ENCODE results near the gene GPR62.

Gene GPR62

DNA sequence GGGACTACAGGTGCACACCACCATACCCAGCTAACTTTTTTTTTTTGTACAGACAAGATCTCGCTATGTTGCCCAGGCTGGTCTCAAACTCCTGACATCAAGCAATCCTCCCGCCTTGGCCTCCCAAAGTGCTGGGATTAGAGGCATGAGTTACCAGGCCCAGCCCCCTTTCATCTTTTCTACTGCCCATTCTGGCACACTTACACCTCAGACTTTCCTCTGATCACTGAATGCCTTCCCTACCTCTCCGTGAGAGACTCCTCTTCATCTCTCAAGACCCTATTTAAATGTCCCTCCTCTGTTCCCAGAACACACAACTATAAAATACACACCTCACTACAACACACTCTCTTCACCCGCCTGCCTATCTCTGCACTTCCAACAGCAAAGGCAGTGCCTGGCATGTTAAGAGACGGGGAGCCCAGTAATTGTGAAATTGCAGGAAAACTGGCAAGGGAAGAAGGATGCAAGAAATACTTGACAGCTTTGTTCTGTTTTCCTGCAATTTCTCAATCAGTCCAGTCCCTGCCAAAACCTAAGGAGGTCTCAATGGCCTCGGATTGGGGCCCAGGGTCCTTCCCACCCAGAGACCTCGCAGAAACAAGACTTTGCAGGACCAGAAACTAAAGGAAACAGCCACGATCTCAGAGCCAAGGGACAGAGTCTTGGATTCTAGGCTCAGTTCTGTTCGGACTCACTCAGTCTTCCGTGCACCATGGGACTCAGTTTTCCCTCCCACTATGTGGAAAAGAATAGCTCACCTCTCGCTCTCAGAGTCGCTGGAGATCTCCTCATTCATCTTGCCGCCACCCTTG, 14.3 kb upstream of the GPR62 start:
- Histone ChIP-seq H3K4me1 (ENCODE audit: control insufficient read depth in 1 of 2, insufficient read depth in 2 of 2, low read length in 2 of 2) (peaks cover 18 to 26% of the 10 kb centered on the region in 2 donors), H3K27me3 (ENCODE audit: low read depth, low read length) (no peaks in the 10 kb centered on the region), H3K4me3 (ENCODE audit: low read depth in 1 of 2, low read length in 2 of 2) (peak overlapping the region; percentile 86 to 93), H3K36me3 (ENCODE audit: control insufficient read depth in 1 of 2, insufficient read depth in 2 of 2, low read length in 2 of 2) (peaks cover 26 to 45% of the 10 kb centered on the region in 2 donors), H3K27ac (ENCODE audit: low read length) (peak overlapping the region; percentile 30), H3K9me3 (ENCODE audit: control insufficient read depth in 1 of 2, low read length in 2 of 2) (no peaks in the 10 kb centered on the region)

DNA sequence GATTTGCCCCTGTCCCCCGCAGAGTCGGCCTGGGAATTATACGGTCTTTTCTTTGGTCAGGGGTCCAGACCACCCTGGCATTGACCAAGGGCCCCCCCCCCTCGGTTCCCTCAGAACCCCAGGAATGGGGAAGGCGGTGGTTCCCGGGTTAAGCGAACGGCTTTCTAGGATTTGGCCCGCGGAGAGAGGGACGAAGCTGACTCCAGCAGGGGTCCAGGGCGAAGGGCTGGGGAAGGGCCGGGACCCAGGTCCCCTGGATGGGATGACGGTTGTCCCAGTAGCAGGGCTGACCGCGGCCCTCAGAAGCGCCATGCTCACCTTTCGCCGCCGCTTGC, 13.8 kb upstream of the GPR62 start:
- Histone ChIP-seq H3K9me3 (ENCODE audit: control insufficient read depth in 1 of 2, low read length in 2 of 2) (no peaks in the 10 kb centered on the region), H3K27ac (ENCODE audit: low read length) (peak overlapping the region; percentile 30), H3K36me3 (ENCODE audit: control insufficient read depth in 1 of 2, insufficient read depth in 2 of 2, low read length in 2 of 2) (peaks cover 27 to 44% of the 10 kb centered on the region in 2 donors), H3K4me3 (ENCODE audit: low read depth in 1 of 2, low read length in 2 of 2) (peak overlapping the region; percentile 86 to 93), H3K27me3 (ENCODE audit: low read depth, low read length) (no peaks in the 10 kb centered on the region), H3K4me1 (ENCODE audit: control insufficient read depth in 1 of 2, insufficient read depth in 2 of 2, low read length in 2 of 2) (peaks cover 18 to 26% of the 10 kb centered on the region in 2 donors)

DNA sequence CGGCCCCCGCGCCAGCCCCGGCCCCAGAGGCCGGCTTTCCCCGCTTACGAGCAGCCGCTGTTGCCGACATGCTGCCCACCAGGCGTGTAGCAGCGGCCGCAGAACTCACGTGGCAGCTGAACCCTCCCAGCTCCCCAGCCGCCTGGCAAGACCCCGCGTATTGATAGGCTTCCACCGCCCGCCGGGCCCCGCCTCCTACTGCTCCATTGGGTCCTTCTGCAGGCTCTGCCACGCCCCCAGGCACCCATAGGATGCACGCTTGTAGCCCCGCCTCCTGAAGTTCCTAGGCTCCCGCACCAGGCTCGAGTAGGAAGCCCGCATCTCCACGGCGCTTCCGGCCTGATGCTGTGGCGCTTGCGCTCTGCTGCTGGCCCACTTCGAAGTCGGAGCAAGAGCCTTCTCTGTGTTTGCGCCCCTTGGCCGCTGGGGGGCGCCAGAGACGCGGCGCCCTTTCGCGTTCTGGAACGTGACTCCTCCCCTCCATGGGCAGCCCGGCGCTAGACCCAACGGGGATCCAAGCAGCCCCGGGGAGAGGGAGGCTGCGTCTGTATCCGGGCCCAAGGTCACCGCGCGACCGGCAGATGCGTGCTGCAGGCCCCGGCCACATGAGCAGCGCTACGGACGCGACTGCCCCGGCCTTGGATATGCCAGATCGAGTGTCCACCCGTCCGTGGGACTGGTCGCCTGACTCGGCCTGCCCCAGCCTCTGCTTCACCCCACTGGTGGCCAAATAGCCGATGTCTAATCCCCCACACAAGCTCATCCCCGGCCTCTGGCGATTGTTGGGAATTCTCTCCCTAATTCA, 13.2 kb upstream of the GPR62 start, which contains the start of the genes PARP3 and RRP9:
TSS of gene PARP3 (plus strand) at position 566 of the 805 bp plus-strand sequence. CDS start 993 bp downstream, outside the sequence.
TSS of gene RRP9 (minus strand) at position 107 of the 805 bp plus-strand sequence. CDS start at position 70, 37 bp downstream.
- Histone ChIP-seq H3K4me3 (ENCODE audit: low read depth in 1 of 2, low read length in 2 of 2) (peak within 1 kb of the TSS; percentile 86 to 93), H3K9me3 (ENCODE audit: control insufficient read depth in 1 of 2, low read length in 2 of 2) (no peaks in the 10 kb centered on the region), H3K36me3 (ENCODE audit: control insufficient read depth in 1 of 2, insufficient read depth in 2 of 2, low read length in 2 of 2) (peaks cover 23 to 40% of the 10 kb centered on the region in 2 donors), H3K27ac (ENCODE audit: low read length) (peak within 1 kb of the TSS; percentile 97), H3K4me1 (ENCODE audit: control insufficient read depth in 1 of 2, insufficient read depth in 2 of 2, low read length in 2 of 2) (peaks cover 18 to 26% of the 10 kb centered on the region in 2 donors), H3K27me3 (ENCODE audit: low read depth, low read length) (no peaks in the 10 kb centered on the region)

DNA sequence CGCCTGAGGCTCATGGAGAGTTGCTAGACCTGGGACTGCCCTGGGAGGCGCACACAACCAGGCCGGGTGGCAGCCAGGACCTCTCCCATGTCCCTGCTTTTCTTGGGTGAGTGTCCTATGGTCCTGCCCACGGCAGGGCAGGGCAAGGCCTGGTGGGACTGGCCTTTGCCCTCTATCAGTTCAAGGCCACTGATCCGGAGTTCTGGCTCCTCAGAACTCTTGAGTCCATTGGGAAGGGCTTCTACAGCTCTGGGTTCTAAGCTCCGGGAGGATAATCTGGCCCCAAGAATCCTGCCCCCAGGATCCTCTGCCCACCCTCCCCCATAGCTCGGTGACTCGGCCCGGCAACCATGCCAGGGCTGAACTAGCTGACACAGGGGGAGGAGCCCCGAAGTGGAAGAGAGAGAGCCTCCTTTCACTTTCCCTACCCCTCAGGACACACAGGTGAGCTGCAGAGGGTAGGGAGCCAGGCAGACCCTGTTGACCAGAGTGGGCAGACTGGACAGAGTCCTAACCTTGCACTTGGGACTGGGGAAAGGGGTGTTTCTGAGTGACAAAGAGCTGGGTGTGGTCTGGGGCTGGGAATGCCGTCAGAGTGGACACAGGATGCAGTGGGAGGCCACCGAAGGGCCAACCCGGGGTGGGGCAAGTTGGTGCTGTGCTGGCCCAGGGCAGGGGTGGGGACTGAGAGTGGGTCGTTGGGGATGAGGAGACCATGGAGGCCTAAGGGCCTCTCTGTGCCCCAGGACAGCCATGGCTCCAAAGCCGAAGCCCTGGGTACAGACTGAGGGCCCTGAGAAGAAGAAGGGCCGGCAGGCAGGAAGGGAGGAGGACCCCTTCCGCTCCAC, 12.4 kb upstream of the GPR62 start:
- H3K9me3 ChIP-seq (ENCODE audit: control insufficient read depth in 1 of 2, low read length in 2 of 2), result no peaks in the 10 kb centered on the region
- H3K27ac ChIP-seq (ENCODE audit: low read length), result peak overlapping the region; percentile 97
- H3K4me3 ChIP-seq (ENCODE audit: low read depth in 1 of 2, low read length in 2 of 2), result peak overlapping the region; percentile 62 to 70
- H3K4me1 ChIP-seq (ENCODE audit: control insufficient read depth in 1 of 2, insufficient read depth in 2 of 2, low read length in 2 of 2), result peaks cover 18 to 26% of the 10 kb centered on the region in 2 donors
- peaks cover 15 to 38% of the 10 kb centered on the region in 2 donors for H3K36me3 ChIP-seq (ENCODE audit: control insufficient read depth in 1 of 2, insufficient read depth in 2 of 2, low read length in 2 of 2)
- no peaks in the 10 kb centered on the region for H3K27me3 ChIP-seq (ENCODE audit: low read depth, low read length)

DNA sequence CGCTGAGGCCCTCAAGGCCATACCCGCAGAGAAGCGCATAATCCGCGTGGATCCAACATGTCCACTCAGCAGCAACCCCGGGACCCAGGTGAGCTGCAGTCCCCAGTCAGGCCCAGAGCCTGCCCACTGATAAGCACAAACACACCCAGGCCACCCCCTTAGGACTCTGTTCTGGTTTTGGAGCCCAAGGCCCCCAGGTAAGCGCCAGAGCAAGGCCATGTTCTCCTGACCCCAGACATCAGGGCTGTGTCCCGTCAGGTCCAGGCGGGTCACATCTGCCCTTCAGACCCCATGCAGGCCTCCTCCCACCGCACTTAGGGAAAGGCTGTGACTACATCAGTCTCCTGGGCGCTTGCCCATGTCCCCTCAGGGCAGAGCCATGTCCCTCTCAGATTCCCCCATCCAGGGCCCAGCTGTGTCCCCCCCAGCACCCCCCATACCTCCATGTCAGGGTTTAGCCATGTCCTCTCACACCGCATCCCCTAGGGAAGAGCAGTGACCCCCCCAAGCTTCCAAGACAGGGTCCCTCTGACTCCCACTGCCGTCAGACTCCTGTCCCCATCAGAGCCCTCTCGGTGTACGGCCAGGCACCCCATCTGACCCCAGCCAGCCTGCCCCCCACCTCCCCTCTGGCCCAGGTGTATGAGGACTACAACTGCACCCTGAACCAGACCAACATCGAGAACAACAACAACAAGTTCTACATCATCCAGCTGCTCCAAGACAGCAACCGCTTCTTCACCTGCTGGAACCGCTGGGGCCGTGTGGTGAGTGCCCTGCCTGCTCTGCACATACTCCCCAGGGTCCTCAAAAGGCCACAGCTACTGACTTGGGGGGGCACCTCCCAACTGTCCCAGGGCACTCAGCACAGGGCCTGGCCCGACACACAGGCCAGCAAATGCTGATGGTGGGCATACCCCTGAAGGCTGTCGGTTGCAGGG, 11.5 kb upstream of the GPR62 start:
- Histone ChIP-seq H3K27ac (ENCODE audit: low read length) (peak overlapping the region; percentile 97), H3K9me3 (ENCODE audit: control insufficient read depth in 1 of 2, low read length in 2 of 2) (no peaks in the 10 kb centered on the region), H3K27me3 (ENCODE audit: low read depth, low read length) (no peaks in the 10 kb centered on the region), H3K36me3 (ENCODE audit: control insufficient read depth in 1 of 2, insufficient read depth in 2 of 2, low read length in 2 of 2) (peaks cover 6 to 36% of the 10 kb centered on the region in 2 donors), H3K4me1 (ENCODE audit: control insufficient read depth in 1 of 2, insufficient read depth in 2 of 2, low read length in 2 of 2) (peaks cover 18 to 26% of the 10 kb centered on the region in 2 donors), H3K4me3 (ENCODE audit: low read depth in 1 of 2, low read length in 2 of 2) (peak overlapping the region; percentile 62 to 70)

DNA sequence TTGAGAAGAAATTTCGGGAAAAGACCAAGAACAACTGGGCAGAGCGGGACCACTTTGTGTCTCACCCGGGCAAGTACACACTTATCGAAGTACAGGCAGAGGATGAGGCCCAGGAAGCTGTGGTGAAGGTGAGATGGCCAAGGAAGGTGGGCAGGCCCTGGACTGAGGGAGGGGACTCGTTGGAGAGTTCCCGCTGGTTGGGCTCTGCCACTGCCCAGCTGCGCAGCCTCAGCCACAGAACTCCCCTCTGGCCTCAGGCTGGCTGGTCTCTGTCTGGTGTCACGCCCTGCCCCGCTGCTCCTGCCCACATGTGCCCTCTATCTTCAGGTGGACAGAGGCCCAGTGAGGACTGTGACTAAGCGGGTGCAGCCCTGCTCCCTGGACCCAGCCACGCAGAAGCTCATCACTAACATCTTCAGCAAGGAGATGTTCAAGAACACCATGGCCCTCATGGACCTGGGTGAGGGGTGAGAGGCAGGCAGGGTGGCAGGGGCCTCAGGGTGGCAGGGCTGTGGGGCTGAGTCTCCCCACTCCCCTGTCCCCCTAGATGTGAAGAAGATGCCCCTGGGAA, 10.6 kb upstream of the GPR62 start:
- Histone ChIP-seq H3K36me3 (ENCODE audit: control insufficient read depth in 1 of 2, insufficient read depth in 2 of 2, low read length in 2 of 2) (peaks cover 5 to 42% of the 10 kb centered on the region in 2 donors), H3K27me3 (ENCODE audit: low read depth, low read length) (no peaks in the 10 kb centered on the region), H3K4me1 (ENCODE audit: control insufficient read depth in 1 of 2, insufficient read depth in 2 of 2, low read length in 2 of 2) (peaks cover 18 to 26% of the 10 kb centered on the region in 2 donors), H3K4me3 (ENCODE audit: low read depth in 1 of 2, low read length in 2 of 2) (no peak overlapping the region), H3K9me3 (ENCODE audit: control insufficient read depth in 1 of 2, low read length in 2 of 2) (no peaks in the 10 kb centered on the region), H3K27ac (ENCODE audit: low read length) (no peak overlapping the region)

DNA sequence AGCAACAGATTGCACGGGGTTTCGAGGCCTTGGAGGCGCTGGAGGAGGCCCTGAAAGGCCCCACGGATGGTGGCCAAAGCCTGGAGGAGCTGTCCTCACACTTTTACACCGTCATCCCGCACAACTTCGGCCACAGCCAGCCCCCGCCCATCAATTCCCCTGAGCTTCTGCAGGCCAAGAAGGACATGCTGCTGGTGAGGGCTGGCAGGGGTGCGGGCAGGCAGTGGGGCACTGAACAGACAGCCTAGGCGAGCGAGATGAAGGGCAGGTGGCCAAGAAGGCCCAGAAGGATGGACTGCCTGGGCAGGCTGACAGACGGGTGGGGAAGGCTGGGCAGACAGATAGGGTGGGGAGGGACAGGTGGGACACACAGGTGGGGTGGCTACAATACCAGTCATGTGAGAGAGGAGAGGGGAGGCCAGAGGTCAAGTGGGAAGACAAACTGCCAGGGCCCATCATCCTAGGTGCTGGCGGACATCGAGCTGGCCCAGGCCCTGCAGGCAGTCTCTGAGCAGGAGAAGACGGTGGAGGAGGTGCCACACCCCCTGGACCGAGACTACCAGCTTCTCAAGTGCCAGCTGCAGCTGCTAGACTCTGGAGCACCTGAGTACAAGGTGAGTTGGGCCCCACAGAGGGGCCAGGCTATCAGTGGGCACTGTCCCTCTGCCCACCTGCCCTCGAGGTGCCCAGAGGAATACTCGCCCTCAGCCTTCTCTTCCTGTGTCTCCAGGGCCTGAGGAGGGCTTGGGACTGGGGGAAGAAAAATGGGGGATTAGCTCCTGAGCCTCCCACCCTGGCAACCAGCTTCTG, 9.9 kb upstream of the GPR62 start:
- Histone ChIP-seq H3K4me1 (ENCODE audit: control insufficient read depth in 1 of 2, insufficient read depth in 2 of 2, low read length in 2 of 2) (peaks cover 18 to 22% of the 10 kb centered on the region in 2 donors), H3K4me3 (ENCODE audit: low read depth in 1 of 2, low read length in 2 of 2) (no peak overlapping the region), H3K9me3 (ENCODE audit: control insufficient read depth in 1 of 2, low read length in 2 of 2) (no peaks in the 10 kb centered on the region), H3K36me3 (ENCODE audit: control insufficient read depth in 1 of 2, insufficient read depth in 2 of 2, low read length in 2 of 2) (peaks cover 5 to 42% of the 10 kb centered on the region in 2 donors), H3K27me3 (ENCODE audit: low read depth, low read length) (no peaks in the 10 kb centered on the region), H3K27ac (ENCODE audit: low read length) (no peak overlapping the region)

DNA sequence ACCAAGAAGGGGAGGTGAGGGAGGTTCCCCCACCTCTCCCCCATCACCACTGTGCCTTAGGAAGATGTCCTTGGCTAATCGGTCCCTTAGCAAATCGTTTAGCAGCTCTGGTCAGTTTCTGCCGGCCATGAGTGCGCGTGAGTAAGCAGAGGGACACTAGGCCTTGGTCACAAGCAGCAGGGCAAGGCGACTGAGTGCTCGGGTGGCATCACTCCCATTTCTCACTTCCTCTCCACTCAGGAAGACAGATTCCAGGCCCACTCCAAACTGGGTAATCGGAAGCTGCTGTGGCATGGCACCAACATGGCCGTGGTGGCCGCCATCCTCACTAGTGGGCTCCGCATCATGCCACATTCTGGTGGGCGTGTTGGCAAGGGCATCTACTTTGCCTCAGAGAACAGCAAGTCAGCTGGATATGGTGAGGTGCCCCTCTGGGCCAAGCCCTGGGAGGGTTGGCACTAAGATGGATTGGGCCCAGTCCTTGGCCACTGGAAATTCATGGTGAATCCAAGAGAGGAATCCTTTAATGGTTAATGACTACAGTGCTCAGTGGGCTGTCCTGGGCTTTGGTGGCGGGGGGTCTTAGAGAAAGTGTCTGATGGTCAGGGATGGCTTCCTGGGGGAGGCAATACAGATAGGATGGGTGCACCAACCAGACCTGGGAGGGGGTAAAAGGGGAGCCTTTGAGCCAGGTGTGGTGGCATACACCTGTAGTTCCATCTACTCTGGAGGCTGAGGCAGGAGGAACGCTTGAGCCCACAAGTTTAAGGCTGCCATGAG, 9.1 kb upstream of the GPR62 start:
- H3K9me3 ChIP-seq (ENCODE audit: control insufficient read depth in 1 of 2, low read length in 2 of 2), result no peaks in the 10 kb centered on the region
- peaks cover 14% of the 10 kb centered on the region in 2 donors for H3K4me1 ChIP-seq (ENCODE audit: control insufficient read depth in 1 of 2, insufficient read depth in 2 of 2, low read length in 2 of 2)
- peaks cover 5 to 42% of the 10 kb centered on the region in 2 donors for H3K36me3 ChIP-seq (ENCODE audit: control insufficient read depth in 1 of 2, insufficient read depth in 2 of 2, low read length in 2 of 2)
- no peak overlapping the region for H3K27ac ChIP-seq (ENCODE audit: low read length)
- H3K4me3 ChIP-seq (ENCODE audit: low read depth in 1 of 2, low read length in 2 of 2), result no peak overlapping the region
- H3K27me3 ChIP-seq (ENCODE audit: low read depth, low read length), result no peaks in the 10 kb centered on the region

DNA sequence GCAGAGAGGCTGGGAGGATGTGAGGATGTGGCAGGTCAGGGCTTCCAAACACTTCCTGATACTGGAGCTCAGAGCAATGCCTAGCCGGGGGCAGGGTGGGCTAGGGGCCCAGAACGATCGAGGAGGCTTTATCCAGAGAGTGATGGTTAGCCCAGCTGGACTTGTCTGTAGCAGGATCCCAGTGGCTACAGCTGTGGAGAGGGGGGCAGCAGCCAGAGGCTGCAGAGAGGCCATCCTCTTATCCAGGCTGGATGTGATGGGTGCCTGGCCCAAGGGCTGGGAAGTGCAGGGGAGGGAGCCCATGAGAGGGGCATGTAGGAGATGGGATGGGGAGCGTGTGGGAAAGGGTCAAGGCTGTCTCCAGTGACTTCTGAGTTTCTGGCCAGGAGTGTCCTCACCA, 8.4 kb upstream of the GPR62 start:
- Histone ChIP-seq H3K9me3 (ENCODE audit: control insufficient read depth in 1 of 2, low read length in 2 of 2) (no peaks in the 10 kb centered on the region), H3K4me3 (ENCODE audit: low read depth in 1 of 2, low read length in 2 of 2) (no peak overlapping the region), H3K4me1 (ENCODE audit: control insufficient read depth in 1 of 2, insufficient read depth in 2 of 2, low read length in 2 of 2) (peaks cover 11 to 12% of the 10 kb centered on the region in 2 donors), H3K27me3 (ENCODE audit: low read depth, low read length) (no peaks in the 10 kb centered on the region), H3K36me3 (ENCODE audit: control insufficient read depth in 1 of 2, insufficient read depth in 2 of 2, low read length in 2 of 2) (peaks cover 5 to 38% of the 10 kb centered on the region in 2 donors), H3K27ac (ENCODE audit: low read length) (no peak overlapping the region)

Data from muscle layer of duodenum (tissue), 2 donors.